GM20000 (cell line): ENCODE data around the gene PIK3C3.
"Not testable (repeated sequence)": the region's sequence is repeated elsewhere in the genome, so short reads cannot be mapped to it uniquely, and the experiment has no call there.

Source experiments
- DNase-seq: peaks from one replicate; pipeline ENCODE4 v3.0.0; 2012; ENCODE audit warnings: low spot score
- CTCF ChIP-seq: IDR thresholded peaks from 2 replicates; pipeline ENCODE4 v1.5.1; 2012; ENCODE audit warnings: mild to moderate bottlenecking, control low read depth; ENCODE audit errors: extremely low read depth, missing control alignments

PIK3C3 gene

GRCh38 chr18:41996020-41996419 is 41.0 kb downstream of the PIK3C3 start:
- DNase-seq, result no peak
- no peak for TF ChIP-seq CTCF

GRCh38 chr18:41999751-42000150 is 44.7 kb downstream of the PIK3C3 start:
- DNase-seq, result no peak
- TF ChIP-seq CTCF, result no peak

DNA sequence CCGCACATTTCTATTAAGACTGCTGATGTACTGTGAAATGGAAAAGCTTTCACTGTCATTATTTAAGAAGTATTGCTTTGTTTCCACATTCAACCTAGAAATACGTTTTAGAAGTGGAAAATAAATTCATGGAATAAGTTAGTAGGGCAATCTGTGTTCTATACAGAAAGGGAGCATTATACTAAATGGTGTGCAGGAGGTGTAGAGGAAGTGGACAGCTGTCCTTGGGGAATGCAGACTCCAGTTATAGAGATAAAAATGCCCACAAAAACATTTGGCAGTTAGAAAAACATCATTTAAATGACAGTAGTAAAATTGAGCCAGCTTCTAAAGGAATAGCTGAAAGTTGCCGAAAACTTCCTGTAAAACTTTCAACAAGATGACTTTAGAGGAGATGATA is 46.8 kb downstream of the PIK3C3 start:
- DNase-seq, result no peak
- no peak for TF ChIP-seq CTCF

DNA sequence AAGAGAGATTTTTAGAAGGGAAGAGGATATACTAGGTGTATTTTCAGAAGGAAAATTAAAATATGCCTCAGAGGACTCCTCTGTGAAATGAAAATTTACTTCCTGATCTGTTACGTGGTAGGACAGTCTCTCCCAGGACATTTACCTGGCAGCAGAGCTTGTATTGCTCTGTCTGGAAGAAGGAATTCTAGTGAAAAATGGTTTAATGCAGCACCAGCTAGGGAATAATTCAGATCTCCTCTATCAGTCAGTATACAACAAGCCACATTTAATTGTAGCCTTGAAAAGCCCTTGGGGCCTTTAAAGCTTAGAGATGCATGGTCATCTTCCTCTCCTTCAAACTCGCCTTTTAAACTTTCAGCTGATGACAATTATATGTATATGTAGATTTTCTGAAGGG is 49.6 kb downstream of the PIK3C3 start:
- no peak for TF ChIP-seq CTCF

GRCh38 chr18:42005782-42006181 is 50.7 kb downstream of the PIK3C3 start:
- TF ChIP-seq CTCF, result no peak
- no peak for DNase-seq

More for the DNA sequence above, 49.6 kb downstream of the PIK3C3 start:
- DNase-seq, result no peak

DNA sequence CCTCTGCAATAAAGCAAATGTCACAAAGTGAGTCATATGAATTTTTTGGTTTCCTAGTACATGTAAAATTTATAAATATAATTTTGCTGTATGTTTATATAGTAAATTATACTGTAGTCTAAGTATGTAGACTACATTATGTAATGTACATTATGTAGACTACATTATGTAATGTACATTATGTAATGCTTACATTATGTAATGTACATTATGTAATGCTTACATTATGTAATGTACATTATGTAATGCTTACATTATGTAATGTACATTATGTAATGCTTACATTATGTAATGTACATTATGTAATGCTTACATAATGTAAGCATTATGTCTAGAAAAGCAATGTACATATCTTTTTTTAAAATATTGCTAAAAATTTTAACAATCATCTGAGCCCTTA is 54.4 kb downstream of the PIK3C3 start:
- DNase-seq, result not testable (repeated sequence)

DNA sequence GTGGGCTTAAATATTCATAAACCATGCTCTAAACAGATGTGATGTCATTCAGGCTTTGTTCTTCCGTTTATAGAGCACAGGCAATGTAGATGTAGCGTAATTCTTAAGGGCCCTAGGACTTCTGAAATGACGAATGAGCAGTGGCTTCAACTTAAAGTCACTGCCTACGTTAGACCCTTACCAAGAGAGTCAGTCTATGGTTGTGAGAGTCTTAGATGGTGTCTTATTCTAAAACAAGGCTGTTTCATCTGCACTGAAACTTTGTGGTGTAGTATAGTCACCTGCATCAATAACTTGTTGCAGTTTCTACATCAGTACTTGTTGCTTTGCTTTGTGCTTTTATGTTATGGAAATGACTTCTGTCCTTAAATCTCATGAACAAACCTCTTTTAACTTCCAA is 56.0 kb downstream of the PIK3C3 start:
- TF ChIP-seq CTCF, result no peak
- DNase-seq, result peak; percentile 21

DNA sequence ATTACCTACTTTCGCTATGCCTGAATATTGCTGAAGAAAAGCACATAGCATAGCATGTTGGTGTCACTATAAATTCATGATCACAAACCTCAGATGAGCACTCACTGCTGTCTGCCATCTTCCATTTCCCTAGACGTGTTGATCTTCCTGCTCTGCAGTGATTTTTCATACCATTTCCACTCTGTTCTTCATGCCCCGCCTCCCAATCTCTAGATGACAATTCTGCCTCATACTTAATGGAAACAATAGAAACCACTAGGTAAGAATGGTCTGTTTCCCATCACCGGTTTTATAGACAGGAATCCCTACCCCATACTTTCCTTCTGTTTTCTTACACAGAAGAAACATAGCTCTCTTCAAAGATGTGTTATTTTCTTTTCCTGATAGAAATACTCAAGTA is 63.8 kb downstream of the PIK3C3 start:
- no peak for TF ChIP-seq CTCF
- no peak for DNase-seq
